ENCODE results near the gene MS4A6A.

DNA sequence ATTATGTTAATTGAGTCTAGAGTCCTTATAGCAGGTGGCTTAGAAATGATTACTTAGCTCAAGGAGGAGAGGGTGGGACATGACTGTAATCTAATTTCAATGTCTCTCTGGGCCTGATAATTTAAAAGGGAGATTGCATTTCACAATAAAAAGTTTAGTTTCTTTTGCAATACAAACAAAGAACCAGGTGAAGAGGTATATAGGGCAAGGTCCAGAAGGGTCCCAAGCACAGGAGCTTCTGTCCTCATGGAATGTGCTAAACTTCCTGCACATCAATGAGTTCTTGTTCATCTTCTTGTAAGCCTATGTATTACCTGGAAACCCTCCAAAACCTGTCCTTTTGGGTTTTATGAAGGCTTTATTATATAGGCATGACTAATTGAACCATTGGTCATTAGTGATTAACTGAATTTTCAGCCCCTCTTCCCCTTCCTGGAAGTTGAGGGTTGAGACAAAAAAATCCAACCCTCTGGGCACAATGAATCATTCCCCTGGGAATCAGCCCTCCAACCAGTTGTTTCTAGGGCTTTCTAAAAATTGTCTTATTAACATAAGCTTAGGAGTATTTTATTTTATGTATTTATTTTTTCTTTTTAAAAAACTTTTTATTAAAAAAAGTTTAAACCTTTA lies 56.8 kb downstream of the MS4A6A start:
- no peak for TF ChIP-seq POLR2A (IDR thresholded peaks at IDR 0.05)
- TF ChIP-seq, protein P1, sequence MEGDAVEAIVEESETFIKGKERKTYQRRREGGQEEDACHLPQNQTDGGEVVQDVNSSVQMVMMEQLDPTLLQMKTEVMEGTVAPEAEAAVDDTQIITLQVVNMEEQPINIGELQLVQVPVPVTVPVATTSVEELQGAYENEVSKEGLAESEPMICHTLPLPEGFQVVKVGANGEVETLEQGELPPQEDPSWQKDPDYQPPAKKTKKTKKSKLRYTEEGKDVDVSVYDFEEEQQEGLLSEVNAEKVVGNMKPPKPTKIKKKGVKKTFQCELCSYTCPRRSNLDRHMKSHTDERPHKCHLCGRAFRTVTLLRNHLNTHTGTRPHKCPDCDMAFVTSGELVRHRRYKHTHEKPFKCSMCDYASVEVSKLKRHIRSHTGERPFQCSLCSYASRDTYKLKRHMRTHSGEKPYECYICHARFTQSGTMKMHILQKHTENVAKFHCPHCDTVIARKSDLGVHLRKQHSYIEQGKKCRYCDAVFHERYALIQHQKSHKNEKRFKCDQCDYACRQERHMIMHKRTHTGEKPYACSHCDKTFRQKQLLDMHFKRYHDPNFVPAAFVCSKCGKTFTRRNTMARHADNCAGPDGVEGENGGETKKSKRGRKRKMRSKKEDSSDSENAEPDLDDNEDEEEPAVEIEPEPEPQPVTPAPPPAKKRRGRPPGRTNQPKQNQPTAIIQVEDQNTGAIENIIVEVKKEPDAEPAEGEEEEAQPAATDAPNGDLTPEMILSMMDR (IDR thresholded peaks at IDR 0.05 in 4 of 5, conservative IDR thresholded peaks at IDR 0.05 in 1 of 5), result no peak
